Endothelial cell of hepatic sinusoid (primary cell): Measurements from ENCODE around the gene FOXN3.
"Not testable (repeated sequence)": the region's sequence is repeated elsewhere in the genome, so short reads cannot be mapped to it uniquely, and the experiment has no call there.

ENCODE experiments used
- in situ Hi-C: cut with HindIII; loops from 2 replicates; pipeline ENCODE4 v1.10.0; 2017; ENCODE audit warnings: low sequenced_read_pairs

Gene FOXN3

DNA sequence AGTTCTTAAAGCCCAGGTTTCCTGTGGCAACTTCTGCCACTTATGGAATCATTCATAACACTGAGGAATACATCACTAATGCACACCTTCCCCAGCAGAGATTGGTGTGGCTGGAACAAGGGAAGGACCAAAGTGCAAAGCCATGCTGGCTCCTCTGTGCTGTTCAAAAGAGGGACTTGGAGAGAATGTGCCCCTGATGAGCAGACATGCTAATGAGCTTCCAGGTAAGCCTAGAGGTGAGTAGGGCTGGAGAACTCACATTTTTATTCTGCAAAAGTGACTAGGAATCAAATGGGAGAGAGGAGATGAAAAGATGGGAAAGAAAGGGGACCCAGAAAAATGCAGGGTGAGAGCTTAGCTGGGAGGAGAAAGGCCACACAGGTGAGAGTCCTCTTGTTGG, 302.9 kb downstream of the FOXN3 start:
- in situ Hi-C loops: no loop called here

DNA sequence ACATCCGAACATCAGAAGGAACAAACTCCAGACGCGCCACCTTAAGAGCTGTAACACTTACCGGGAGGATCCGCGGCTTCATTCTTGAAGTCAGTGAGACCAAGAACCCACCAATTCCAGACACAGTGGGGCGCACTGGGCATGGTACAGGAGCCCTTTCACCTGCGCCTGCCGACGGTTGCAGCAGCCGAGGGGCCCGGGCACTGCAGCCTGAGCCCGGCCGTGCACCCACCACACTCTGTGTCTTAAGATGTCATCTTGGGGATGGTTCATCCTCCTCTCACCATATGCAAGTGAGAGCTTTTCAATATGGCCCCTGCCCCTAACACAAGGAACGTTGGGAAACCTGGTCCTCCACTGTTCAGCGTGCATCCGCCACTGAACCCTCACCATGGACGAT, 304.3 kb downstream of the FOXN3 start:
- in situ Hi-C loops: no loop called here

DNA sequence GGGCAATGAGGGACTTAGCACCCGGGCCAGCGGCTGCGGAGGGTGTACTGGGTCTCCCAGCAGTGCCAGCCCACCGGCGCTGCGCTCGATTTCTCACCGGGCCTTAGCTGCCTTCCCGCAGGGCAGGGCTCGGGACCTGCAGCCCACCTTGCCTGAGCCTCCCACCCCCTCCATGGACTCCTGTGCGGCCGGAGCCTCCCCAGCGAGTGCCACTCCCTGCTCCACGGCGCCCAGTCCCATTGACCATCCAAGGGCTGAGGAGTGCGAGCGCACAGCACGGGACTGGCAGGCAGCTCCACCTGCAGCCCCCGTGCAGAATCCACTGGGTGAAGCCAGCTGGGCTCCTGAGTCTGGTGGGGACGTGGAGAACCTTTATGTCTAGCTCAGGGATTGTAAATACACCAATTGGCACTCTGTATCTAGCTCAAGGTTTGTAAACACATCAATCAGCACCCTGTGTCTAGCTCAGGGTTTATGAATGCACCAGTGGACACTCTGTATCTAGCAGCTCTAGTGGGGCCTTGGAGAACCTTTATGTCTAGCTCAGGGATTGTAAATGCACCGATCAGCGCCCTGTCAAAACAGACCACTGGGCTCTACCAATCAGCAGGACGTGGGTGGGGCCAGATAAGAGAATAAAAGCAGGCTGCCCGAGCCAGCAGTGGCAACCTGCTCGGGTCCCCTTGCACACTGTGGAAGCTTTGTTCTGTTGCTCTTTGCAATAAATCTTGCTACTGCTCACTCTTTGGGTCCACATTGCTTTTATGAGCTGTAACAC, 305.1 kb downstream of the FOXN3 start:
- in situ Hi-C loops: not testable (repeated sequence)

DNA sequence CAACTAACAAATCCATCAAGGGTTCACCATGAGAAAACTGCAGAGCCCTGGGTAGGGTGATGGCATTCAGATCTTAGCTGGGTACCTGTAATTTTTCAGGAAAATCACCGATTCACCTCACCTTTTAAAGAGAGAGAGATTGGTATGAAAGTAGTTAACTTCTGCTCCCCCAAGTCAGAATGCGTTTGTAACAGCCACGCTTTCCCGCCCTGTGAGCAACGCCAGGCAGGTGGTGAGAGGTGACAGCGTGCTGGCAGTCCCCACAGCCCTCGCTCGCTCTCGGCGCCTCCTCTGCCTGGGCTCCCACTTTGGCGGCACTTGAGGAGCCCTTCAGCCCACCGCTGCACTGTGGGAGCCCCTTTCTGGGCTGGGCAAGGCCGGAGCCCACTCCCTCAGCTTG, 305.8 kb downstream of the FOXN3 start:
- in situ Hi-C loops: not testable (repeated sequence)

DNA sequence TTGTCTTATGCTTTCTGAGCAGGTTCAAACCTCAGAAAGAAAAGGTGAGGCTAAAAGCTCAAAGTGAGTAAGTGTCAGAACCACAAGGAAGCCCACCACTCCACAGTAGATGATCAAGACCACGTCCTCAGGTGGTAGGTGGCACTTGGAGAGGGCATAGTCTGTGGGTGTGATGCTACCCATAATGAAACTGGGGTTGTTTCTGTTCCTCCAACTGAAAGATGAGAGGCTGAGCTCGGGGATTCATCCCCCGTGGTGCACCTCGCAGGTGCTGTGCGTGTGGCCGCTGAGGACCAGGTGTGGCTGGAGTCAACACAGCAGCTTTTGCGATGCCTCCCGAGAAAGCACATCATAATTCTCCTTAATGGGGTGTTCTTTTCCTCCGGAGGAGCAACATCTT, 306.9 kb downstream of the FOXN3 start:
- in situ Hi-C loops: no loop called here

DNA sequence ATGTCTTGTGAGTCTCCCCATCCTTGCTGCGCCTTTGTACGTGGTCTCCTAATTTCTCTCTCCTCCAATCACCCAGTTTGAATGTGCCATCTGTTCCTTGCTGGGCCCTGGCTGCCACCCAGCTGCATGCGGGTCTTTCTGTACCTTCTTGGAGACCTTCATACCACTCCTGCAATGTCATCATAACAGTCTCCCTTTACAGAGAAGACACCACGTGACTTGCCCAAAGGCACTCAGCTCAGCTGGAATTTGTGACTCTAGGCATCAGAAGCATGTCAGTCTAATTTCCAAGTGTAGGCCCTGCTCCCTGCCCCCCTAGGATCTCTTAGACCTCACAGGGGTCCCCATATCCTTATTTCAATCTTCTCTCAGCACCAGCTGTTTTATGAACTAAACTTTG, 308.4 kb downstream of the FOXN3 start:
- in situ Hi-C loops: no loop called here

DNA sequence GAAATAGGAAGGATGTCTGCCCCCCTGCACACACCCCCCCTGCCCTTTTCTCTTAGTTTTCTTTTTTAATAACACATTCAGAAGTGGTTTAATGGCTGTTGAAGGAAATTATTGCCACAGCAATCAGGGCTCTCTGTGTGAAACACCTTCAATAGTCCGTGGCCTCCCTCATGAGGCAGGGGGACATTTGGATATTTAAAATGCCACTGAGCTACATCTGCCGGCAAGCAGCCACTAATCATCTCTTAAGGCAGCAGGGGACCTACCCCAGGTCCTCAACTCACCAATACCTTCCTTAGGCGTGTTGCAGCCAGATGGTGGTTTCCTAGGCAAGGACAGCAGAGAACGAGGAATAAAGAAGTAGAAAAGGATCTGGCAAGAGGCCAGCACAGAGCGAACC, 309.4 kb downstream of the FOXN3 start:
- in situ Hi-C loops: no loop called here
